Keratinocyte (primary cell): ENCODE measurements around the gene TP53AIP1.
A peak's percentile ranks its signal among the peaks of the same experiment; 100 is the strongest.

Experiments
- CTCF ChIP-seq, 3 experiments: IDR thresholded peaks in 1 of 3; conservative IDR thresholded peaks in 1 of 3; optimal IDR thresholded peaks in 1 of 3; 2 replicates in 2 of 3; 3 replicates in 1 of 3; pipeline versions ENCODE3 to v1.5.1; 2011; ENCODE audit warnings: low read length in 3 of 3, mild to moderate bottlenecking in 3 of 3, moderate library complexity in 2 of 3, control low read depth in 1 of 3, inconsistent platforms in 1 of 3; ENCODE audit not compliant: insufficient read depth in 2 of 3; ENCODE audit errors: extremely low read depth in 1 of 3
- EZH2 ChIP-seq: IDR thresholded peaks from one replicate; pipeline ENCODE4 v1.6.1; 2012; ENCODE audit warnings: inconsistent platforms, mild to moderate bottlenecking, low read length, moderate library complexity

- TF ChIP-seq CTCF (optimal IDR thresholded peaks at IDR 0.05 in 1 of 3, IDR thresholded peaks at IDR 0.05 in 1 of 3, conservative IDR thresholded peaks at IDR 0.05 in 1 of 3; ENCODE audit: extremely low read depth in 1 of 3, insufficient read depth in 2 of 3, low read length in 3 of 3) (peak; percentile 52 to 82 (median 58)), EZH2 (no peak)
These were observed 13.9 kb upstream of the TP53AIP1 start for GRCh38 chr11:128956401-128957201.
